GM23248 (cell line): ENCODE data around the gene NUBP2. TPM values are rescaled to one million over a fixed set of nuclear protein-coding genes. Genes with fewer than 3 reads are reported as not detected.

Experiments used
- DNase-seq: peaks from one replicate; pipeline ENCODE4 v3.0.0-alpha.2; 2015
- H2AFZ ChIP-seq: fragments of 200-600 bp; sonication (generic); 2 replicates; pipeline ENCODE4 v1.6.1; 2016; ENCODE audit warnings: antibody characterized with exemption
- H3F3A ChIP-seq: fragments of 200-600 bp; sonication (generic); 2 replicates; pipeline ENCODE4 v1.6.1; 2016; ENCODE audit warnings: mild to moderate bottlenecking, antibody characterized with exemption, mixed run types; ENCODE audit not compliant: insufficient read depth
- H3K27ac ChIP-seq: fragments of 200-600 bp; sonication (generic); 2 replicates; pipeline ENCODE4 v1.5.1; 2016; ENCODE audit warnings: mild to moderate bottlenecking
- H3K27me3 ChIP-seq: fragments of 200-600 bp; sonication (generic); replicated peaks from 2 replicates; pipeline ENCODE4 v1.6.1; 2016; ENCODE audit warnings: mild to moderate bottlenecking; ENCODE audit not compliant: insufficient read depth
- H3K36me3 ChIP-seq: fragments of 200-600 bp; sonication (generic); 2 replicates; pipeline ENCODE4 v1.6.1; 2016; ENCODE audit warnings: low read depth, mild to moderate bottlenecking
- H3K4me1 ChIP-seq: fragments of 200-600 bp; sonication (generic); 2 replicates; pipeline ENCODE4 v1.6.1; 2016; ENCODE audit warnings: mild to moderate bottlenecking; ENCODE audit not compliant: insufficient read depth
- H3K4me2 ChIP-seq: fragments of 200-600 bp; sonication (generic); one replicate; pipeline ENCODE4 v1.6.1; 2016; ENCODE audit warnings: mild to moderate bottlenecking; ENCODE audit not compliant: unreplicated experiment
- H3K4me3 ChIP-seq: fragments of 200-600 bp; sonication (generic); 2 replicates; pipeline ENCODE4 v1.5.1; 2016; ENCODE audit warnings: mild to moderate bottlenecking
- H3K79me2 ChIP-seq: fragments of 200-600 bp; sonication (generic); 2 replicates; pipeline ENCODE4 v1.6.1; 2016; ENCODE audit warnings: mild to moderate bottlenecking; ENCODE audit not compliant: insufficient read depth
- H3K9ac ChIP-seq: fragments of 200-600 bp; sonication (generic); 2 replicates; pipeline ENCODE4 v1.6.1; 2016; ENCODE audit warnings: mild to moderate bottlenecking
- H3K9me2 ChIP-seq: fragments of 200-600 bp; sonication (generic); 2 replicates; pipeline ENCODE4 v1.6.1; 2016; ENCODE audit warnings: mixed run types, mild to moderate bottlenecking, moderate library complexity; ENCODE audit not compliant: insufficient read depth
- H3K9me3 ChIP-seq: fragments of 200-600 bp; sonication (generic); one replicate; pipeline ENCODE4 v1.6.1; 2017; ENCODE audit warnings: low read depth
- H4K20me1 ChIP-seq: fragments of 200-600 bp; sonication (generic); 2 replicates; pipeline ENCODE4 v1.6.0; 2016; ENCODE audit not compliant: insufficient read depth
- EZH2 ChIP-seq: fragments of 200-600 bp; sonication (generic); IDR thresholded peaks from 2 replicates; pipeline ENCODE4 v1.6.1; 2018; ENCODE audit warnings: antibody characterized with exemption, mild to moderate bottlenecking; ENCODE audit not compliant: insufficient read depth, poor library complexity, severe bottlenecking
- EZH2phosphoT487 ChIP-seq: fragments of 200-600 bp; sonication (generic); IDR thresholded peaks from 2 replicates; pipeline ENCODE4 v1.6.1; 2018; ENCODE audit warnings: antibody characterized with exemption, moderate library complexity, mild to moderate bottlenecking, low read depth; ENCODE audit not compliant: insufficient read depth
- WGBS, 2 experiments: methylation state at CpG; one replicate each; pipeline ENCODE4 v1.1.6; 2015 to 2017; ENCODE audit warnings: low lambda C conversion rate in 2 of 2, low coverage in 1 of 2; ENCODE audit errors: missing lambda C conversion rate in 2 of 2; 5-methylcytosine and 5-hydroxymethylcytosine counted together
- in situ Hi-C: fragments of 300-500 bp; cut with MboI; formaldehyde crosslinking; loops from 2 replicates; pipeline ENCODE4 v1.15.0; 2020
- polyA plus RNA-seq: library from polyadenylated mRNA; unstranded; fragments of >200 nt; fragmentation: Nextera tagmentation; extraction: Ambion mirVana; gene quantifications from 2 replicates; pipeline ENCODE4 v1.2.1, GENCODE V29; 2016
- total RNA-seq: library from RNA; depleted of rRNA; stranded (reverse); fragments of >200 nt; shearing (Covaris generic); gene quantifications from 2 replicates; pipeline ENCODE4 v1.2.3, GENCODE V29; 2014

The NUBP2 gene
- total and polyA plus RNA-seq, 2 experiments from 2014 or later = 66.4 to 88.9 TPM

- H3K4me1 ChIP-seq = no peaks in the 10 kb centered on the region
- no peak overlapping the region for H3K9ac ChIP-seq
- no peaks in the 10 kb centered on the region for H3K9me3 ChIP-seq
- DNase-seq = no peak
- no peaks in the 10 kb centered on the region; the same call in 1 of the 2 replicates for H3K36me3 ChIP-seq
- no peaks in the 10 kb centered on the region for H3K9me2 ChIP-seq
- TF ChIP-seq EZH2 (no peak), EZH2phosphoT487 (no peak)
- no peaks in the 10 kb centered on the region for H4K20me1 ChIP-seq
- no peak overlapping the region for H3K4me3 ChIP-seq
- 86% methylated on average over 26 of the region's 26 CpGs for WGBS, 2 experiments
- H3K27me3 ChIP-seq = no peaks in the 10 kb centered on the region
- no peak overlapping the region for H3K4me2 ChIP-seq
- peaks cover 58% of the 10 kb centered on the region for H3K79me2 ChIP-seq
- H3F3A ChIP-seq = 0 out of 2 replicates have a peak, but pooled peaks cover 8% of the 10 kb centered on the region
- in situ Hi-C loops = no loop called here
- H2AFZ ChIP-seq = no peak overlapping the region
- H3K27ac ChIP-seq = no peak overlapping the region
These were observed 2.5 kb downstream of the NUBP2 start for GRCh38 chr16:1784977-1785845.

- peaks cover 53% of the 10 kb centered on the region for H3K79me2 ChIP-seq
These were observed 3.0 kb downstream of the NUBP2 start for GRCh38 chr16:1785846-1786170.

GRCh38 chr16:1786242-1787055 lies 3.7 kb downstream of the NUBP2 start:
- Histone ChIP-seq H3F3A (0 out of 2 replicates have a peak, but pooled peaks cover 3% of the 10 kb centered on the region), H3K27me3 (no peaks in the 10 kb centered on the region), H2AFZ (no peak overlapping the region), H3K27ac (no peak overlapping the region), H3K9me2 (no peaks in the 10 kb centered on the region), H3K4me3 (no peak overlapping the region), H3K9ac (no peak overlapping the region), H3K36me3 (no peaks in the 10 kb centered on the region; the same call in 1 of the 2 replicates), H4K20me1 (no peaks in the 10 kb centered on the region), H3K79me2 (peaks cover 46% of the 10 kb centered on the region), H3K4me1 (no peaks in the 10 kb centered on the region), H3K4me2 (no peak overlapping the region), H3K9me3 (no peaks in the 10 kb centered on the region)
- in situ Hi-C loops = no loop called here
- DNase-seq = no peak
- WGBS, 2 experiments = 86% methylated on average over 26 to 51 of the region's 51 CpGs
- no peak for TF ChIP-seq EZH2phosphoT487
- TF ChIP-seq EZH2 = no peak

More at GRCh38 chr16:1785846-1786170, 3.0 kb downstream of the NUBP2 start:
- Histone ChIP-seq H2AFZ (no peak overlapping the region), H3K36me3 (no peaks in the 10 kb centered on the region; the same call in 1 of the 2 replicates), H3K9ac (no peak overlapping the region), H3K4me2 (no peak overlapping the region), H3F3A (0 out of 2 replicates have a peak, but pooled peaks cover 4% of the 10 kb centered on the region), H3K27me3 (no peaks in the 10 kb centered on the region), H3K27ac (no peak overlapping the region), H3K9me3 (no peaks in the 10 kb centered on the region), H3K4me1 (no peaks in the 10 kb centered on the region), H4K20me1 (no peaks in the 10 kb centered on the region), H3K4me3 (no peak overlapping the region), H3K9me2 (no peaks in the 10 kb centered on the region)
- WGBS, 2 experiments = 92 to 96% methylated on average over 13 to 14 of the region's 14 CpGs
- no peak for DNase-seq
- in situ Hi-C loops = no loop called here
- TF ChIP-seq EZH2 (no peak), EZH2phosphoT487 (no peak)

- no peaks in the 10 kb centered on the region for H3K9me2 ChIP-seq
- WGBS, 2 experiments = 73 to 80% methylated on average over 6 of the region's 6 CpGs
- H3F3A ChIP-seq = 0 out of 2 replicates have a peak, but pooled peaks cover 3% of the 10 kb centered on the region
- no peak for DNase-seq
- H4K20me1 ChIP-seq = no peaks in the 10 kb centered on the region
- no peaks in the 10 kb centered on the region; the same call in 1 of the 2 replicates for H3K36me3 ChIP-seq
- H3K4me3 ChIP-seq = no peak overlapping the region
- TF ChIP-seq EZH2 (no peak), EZH2phosphoT487 (no peak)
- H3K9me3 ChIP-seq = no peaks in the 10 kb centered on the region
- no peaks in the 10 kb centered on the region for H3K4me1 ChIP-seq
- in situ Hi-C loops = no loop called here
- H2AFZ ChIP-seq = no peak overlapping the region
- H3K4me2 ChIP-seq = no peak overlapping the region
- peaks cover 46% of the 10 kb centered on the region for H3K79me2 ChIP-seq
- no peak overlapping the region for H3K27ac ChIP-seq
- no peaks in the 10 kb centered on the region for H3K27me3 ChIP-seq
- no peak overlapping the region for H3K9ac ChIP-seq
These were observed 4.2 kb downstream of the NUBP2 start for GRCh38 chr16:1787056-1787321.
